Fibroblast of mammary gland (primary cell): Measurements from ENCODE around the gene DCUN1D3.
A peak's percentile ranks its signal among the peaks of the same experiment; 100 is the strongest.

ENCODE experiments used
- DNase-seq: peaks from one replicate; pipeline ENCODE4 v3.0.0-alpha.2; 2010; ENCODE audit warnings: low read depth
- H3K4me3 ChIP-seq: 2 replicates; pipeline ENCODE4 v1.5.1; 2011; ENCODE audit warnings: low read depth, mild to moderate bottlenecking, low read length, moderate library complexity; ENCODE audit not compliant: control insufficient read depth
- TF ChIP-seq, protein P1 (sequence below): conservative IDR thresholded peaks from 2 replicates; pipeline ENCODE4 v1.5.1; 2011; ENCODE audit warnings: low read depth, low read length, inconsistent platforms; ENCODE audit not compliant: control insufficient read depth, insufficient read depth

The DCUN1D3 gene

DNA sequence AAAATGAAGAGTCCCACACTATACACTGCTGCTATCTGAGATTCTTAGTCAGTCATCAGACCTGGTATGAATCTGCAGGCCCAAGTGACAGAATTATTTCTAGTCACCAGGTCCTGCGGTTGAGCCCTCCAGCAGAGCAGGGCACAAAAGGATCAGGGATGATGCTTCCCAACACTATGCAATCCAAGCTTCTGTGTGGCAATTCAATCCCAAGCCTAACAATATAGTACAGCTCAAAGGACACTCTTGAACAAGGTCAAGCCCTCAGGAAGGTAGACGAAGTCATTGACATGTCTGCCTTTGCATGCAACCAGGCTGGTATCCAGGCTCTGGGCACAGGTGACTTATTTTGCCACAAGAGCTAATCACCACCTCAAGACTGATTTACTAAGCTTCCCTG is 5.8 kb downstream of the DCUN1D3 start:
- no peak overlapping the region for H3K4me3 ChIP-seq
- no peak for DNase-seq
- TF ChIP-seq, protein P1, sequence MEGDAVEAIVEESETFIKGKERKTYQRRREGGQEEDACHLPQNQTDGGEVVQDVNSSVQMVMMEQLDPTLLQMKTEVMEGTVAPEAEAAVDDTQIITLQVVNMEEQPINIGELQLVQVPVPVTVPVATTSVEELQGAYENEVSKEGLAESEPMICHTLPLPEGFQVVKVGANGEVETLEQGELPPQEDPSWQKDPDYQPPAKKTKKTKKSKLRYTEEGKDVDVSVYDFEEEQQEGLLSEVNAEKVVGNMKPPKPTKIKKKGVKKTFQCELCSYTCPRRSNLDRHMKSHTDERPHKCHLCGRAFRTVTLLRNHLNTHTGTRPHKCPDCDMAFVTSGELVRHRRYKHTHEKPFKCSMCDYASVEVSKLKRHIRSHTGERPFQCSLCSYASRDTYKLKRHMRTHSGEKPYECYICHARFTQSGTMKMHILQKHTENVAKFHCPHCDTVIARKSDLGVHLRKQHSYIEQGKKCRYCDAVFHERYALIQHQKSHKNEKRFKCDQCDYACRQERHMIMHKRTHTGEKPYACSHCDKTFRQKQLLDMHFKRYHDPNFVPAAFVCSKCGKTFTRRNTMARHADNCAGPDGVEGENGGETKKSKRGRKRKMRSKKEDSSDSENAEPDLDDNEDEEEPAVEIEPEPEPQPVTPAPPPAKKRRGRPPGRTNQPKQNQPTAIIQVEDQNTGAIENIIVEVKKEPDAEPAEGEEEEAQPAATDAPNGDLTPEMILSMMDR: no peak

DNA sequence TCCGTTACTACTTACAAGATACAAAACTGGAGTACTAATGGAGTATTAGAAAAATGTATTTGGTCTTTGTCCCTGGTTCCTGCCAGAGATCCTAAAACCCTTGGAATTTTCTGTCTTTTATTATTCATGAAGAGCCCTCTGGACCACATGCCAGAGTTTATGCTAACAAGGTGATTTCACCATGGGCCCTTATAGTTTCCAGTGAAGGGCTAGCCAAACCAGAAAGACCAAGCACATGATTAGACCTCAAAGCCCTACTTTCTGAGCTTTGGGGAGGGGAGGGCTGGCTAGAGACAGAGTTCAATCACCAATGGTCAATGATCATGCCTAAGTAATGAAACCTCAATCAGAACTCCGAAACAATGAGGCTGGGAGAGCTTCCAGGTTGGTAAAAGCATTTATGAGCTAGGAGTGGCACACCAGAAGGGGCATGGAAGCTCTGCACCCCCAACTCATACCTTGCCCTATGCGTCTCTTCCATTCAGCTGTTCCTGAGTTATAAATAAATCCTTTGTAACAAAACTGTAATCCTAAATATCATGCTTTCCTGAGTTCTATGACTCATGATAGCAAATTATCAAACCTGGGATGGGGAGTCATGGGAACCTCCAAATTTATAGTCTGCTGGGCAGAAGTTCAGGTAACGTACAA is 10.4 kb downstream of the DCUN1D3 start:
- no peak for DNase-seq
- no peak overlapping the region for H3K4me3 ChIP-seq
- TF ChIP-seq, protein P1: no peak

DNA sequence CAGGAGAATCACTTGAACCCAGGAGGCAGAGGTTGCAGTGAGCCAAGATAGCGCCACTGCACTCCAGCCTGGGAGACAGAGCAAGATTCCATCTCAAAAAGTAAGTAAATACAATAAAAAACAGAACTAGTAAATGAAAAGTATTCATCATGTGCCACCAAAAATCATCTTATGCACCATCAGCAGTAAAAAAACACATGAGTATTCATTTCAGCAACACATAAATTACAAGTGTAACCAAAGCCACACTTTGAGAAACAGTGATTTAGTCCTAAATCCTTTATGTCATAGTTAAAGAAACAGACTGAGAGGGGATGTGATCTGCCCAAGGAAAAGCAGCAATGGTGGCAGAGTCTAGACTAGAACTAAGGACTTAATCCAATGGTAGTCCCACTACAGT is 13.0 kb downstream of the DCUN1D3 start:
- H3K4me3 ChIP-seq: no peak overlapping the region
- TF ChIP-seq, protein P1: no peak
- no peak for DNase-seq

DNA sequence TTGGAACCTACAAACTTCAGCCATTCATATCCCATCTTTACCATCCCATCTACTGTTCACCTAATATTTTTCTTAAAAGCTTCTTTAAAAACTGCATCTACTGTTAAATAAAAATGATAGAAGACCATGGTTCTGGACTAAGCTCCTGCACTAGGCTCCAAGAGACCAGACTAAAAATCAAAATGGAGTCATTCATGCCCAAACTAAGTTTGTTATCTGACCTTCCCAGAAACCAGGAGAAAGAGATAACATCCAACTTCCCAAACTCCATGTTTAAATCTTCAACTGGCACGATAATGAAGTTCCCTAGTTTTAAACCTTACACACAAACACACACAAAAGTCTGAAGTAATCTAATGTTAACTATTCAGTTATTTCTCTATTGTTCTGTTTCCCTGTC is 13.8 kb downstream of the DCUN1D3 start:
- no peak for DNase-seq
- TF ChIP-seq, protein P1: no peak

DNA sequence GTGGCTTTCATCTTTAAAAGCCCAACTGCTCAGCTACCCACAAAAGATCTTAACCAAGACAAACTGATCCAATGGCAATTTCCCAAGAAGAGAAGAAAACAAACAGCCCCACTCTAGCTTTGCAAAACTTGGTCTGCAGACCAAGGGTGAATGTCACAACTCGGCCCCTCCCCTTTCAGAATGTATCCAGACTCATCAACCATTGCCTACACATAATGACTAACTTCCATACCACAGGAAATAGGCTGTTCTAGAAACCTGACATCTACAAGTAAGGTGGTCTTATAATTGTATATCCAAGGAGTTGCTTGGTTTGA is 16.0 kb downstream of the DCUN1D3 start:
- TF ChIP-seq, protein P1: no peak
- H3K4me3 ChIP-seq: no peak overlapping the region
- peak; percentile 91 for DNase-seq

More for the DNA sequence above, 13.8 kb downstream of the DCUN1D3 start:
- no peak overlapping the region for H3K4me3 ChIP-seq

DNA sequence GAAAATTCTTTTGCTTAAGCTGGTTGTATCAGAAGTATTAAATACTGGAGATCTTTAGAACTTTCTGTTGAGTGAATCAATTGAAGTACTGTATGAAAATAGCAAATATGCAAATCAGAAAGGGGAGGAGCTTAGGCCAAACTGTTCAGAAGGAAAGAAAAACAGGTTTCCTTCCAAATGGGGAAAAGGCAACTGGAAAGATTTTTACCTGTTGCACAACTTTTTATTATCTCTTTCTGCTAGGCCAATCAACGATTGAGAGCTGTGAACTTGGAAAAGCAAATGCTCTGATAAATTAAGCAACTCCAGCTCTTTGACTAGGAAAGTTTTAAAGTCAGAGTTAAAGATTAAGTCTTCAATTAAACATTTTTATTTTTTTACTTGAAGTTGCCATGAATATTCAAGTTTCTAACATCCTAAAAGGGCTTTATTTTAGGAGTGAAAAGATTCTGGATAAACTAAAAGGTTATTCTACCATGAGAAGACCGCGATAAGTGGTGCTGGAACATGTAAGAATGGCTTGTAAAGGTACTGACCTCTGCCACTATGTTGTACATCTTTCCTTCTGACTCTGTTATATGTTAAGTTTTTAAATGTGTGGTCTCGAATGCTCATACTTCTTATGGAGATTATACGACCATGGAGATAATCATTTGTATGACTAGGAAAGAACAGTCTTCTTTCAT is 16.5 kb downstream of the DCUN1D3 start:
- peak; percentile 19 for DNase-seq
- no peak overlapping the region for H3K4me3 ChIP-seq
- TF ChIP-seq, protein P1: no peak
